GM19468 (cell line): ENCODE data around the gene DPF3.

Source experiments
- ATAC-seq: cut with Tn5 transposase; IDR thresholded peaks from one replicate; pipeline ENCODE4 v1.9.1; 2021; ENCODE audit warnings: mild to moderate bottlenecking, moderate library complexity, moderate number of reproducible peaks; ENCODE audit not compliant: unreplicated experiment; ENCODE audit errors: extremely low read depth

DPF3 gene

GRCh38 chr14:72845683-72846082 is 48.2 kb downstream of the DPF3 start:
- no peak for ATAC-seq

DNA sequence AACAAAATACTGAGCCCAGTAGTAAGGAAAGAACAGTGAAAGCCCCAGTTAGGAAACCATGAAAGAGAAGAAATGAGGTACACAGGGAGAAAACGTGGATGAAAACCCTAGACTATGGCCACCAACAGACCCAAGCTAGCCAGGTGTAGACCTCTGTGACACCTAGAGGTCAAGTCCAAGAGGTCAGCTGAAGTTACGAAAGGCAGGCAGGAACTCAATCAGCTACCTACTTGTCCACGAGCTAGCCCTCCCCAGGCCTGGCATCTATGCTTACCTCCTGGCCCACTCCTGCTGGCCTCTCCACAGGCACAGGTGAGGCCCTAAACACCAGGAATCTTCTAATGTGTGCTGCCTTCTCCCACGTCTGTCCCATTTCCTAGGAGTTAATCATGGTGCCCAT is 48.7 kb downstream of the DPF3 start:
- ATAC-seq: no peak

GRCh38 chr14:72844524-72844923 is 49.4 kb downstream of the DPF3 start:
- ATAC-seq: no peak

- ATAC-seq: no peak
Measured at GRCh38 chr14:72839753-72840607, 53.9 kb downstream of the DPF3 start.

DNA sequence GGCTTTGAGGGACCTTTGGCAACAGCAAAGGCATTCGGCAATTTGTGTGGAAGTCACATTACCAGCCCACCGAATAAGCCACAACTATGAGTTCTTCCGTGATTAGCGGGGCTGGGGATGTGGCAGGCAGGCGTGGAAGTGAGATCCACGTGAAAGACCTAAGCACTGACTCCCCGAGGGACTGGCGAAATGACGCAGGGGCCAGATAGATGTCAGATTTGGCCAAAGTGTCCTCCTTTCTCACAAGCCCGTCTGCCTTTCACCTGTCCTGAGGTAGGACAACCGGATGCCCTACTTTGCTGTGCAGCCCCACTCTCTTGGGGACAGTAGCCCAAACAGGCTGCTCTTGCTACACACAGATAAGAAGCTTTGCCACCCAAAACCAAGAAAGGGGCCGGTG is 54.5 kb downstream of the DPF3 start:
- no peak for ATAC-seq

GRCh38 chr14:72836085-72836484 is 57.8 kb downstream of the DPF3 start:
- ATAC-seq: no peak

DNA sequence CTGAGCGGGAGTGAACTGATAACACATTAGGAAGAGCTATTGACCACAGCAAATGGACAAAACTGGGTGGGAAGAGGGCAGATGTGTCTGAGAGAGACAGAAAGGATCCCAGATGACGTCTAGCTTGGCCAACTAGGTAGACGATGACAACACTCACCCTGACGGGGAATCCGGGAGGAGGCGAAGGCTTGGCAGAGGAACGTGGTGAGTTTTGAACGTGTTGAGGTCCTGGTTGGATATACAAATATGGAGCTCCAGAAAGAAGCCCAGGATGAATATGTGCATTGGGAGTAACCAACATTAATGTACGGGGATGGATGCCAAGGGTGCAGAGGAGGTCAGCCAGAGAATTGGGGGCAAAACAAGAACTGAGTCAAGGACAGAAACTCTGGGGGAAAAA is 60.7 kb downstream of the DPF3 start:
- ATAC-seq: no peak

DNA sequence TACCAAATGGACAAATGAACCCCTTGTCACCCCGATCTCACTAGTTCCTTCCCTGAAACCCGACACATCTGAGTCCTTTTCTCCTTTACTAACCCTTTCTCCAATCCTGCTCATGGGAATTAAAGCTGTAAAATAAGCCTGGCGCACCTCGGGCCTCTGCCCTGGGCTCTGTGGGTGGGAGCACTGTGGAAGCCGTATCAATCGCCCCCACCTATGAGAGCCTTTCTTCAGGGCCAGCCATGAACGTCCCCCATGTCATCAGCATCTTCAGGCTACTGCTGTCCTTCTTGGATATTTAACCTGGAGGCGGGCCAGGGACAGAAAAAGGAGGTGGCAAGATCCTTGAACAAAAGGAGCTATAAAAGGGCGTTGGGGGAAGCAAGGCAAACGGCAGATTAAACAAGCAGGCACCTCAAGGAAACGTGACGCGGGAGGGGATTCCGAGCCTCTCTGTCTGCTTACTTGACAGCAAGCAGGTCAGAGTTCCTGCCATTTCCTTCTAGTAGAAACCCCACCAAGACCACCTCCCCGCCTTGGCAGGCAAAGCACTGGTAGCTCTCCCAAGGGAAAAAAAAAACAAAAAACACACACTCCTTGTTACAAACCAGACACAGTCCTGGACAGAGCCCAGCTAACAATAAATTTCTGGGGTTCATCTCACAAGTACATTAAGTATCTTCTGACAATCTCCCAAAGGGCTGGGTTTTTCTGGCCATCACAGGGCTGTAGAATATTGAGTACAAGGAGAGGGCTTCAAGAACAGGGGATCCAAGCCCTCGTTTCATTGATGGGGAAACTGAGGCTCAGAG is 62.9 kb downstream of the DPF3 start:
- no peak for ATAC-seq

DNA sequence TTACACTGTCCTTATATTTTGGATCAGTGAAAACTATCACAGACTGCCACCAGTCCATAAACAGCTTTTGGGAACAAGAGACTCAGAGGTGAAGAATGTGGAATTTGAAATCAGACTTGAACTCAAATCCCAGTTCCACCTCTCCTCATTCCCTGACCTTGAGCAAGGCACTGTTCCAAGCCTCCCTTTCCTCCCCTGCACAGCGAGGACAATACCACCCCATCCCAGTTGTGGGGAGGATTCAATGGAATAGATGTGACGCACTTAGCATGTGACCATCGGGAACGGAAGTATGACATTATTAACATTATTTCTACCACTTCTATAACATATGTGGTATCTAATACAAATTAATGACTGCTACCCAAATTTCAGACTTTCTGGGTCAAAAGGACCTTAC is 63.5 kb downstream of the DPF3 start:
- no peak for ATAC-seq

- ATAC-seq: no peak
Measured at GRCh38 chr14:72828604-72829003, 65.3 kb downstream of the DPF3 start.

- ATAC-seq: no peak
Measured at GRCh38 chr14:72826039-72826438, 67.9 kb downstream of the DPF3 start.

GRCh38 chr14:72825486-72825885 is 68.4 kb downstream of the DPF3 start:
- ATAC-seq: no peak

DNA sequence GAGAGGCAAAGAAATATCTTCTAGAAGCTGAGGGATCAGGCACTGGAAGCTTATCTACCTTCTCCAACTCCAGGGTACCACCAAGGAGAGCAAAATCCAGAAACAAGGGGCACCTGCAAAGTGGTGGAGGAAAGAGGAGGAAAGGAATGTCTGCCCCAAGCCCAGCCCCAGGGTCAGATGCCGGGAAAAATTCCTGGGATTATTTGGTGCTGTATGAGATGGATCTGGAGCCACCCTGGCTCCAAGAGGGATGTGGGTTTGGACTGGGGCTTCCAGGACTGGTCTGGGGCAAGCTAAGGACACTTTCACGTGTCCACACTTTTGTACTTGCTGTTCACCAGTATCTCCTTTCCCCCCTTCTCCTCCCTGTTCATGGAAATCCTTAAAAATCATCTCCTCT is 69.8 kb downstream of the DPF3 start:
- ATAC-seq: no peak

- no peak for ATAC-seq
Measured at GRCh38 chr14:72822946-72823611, 70.8 kb downstream of the DPF3 start.

DNA sequence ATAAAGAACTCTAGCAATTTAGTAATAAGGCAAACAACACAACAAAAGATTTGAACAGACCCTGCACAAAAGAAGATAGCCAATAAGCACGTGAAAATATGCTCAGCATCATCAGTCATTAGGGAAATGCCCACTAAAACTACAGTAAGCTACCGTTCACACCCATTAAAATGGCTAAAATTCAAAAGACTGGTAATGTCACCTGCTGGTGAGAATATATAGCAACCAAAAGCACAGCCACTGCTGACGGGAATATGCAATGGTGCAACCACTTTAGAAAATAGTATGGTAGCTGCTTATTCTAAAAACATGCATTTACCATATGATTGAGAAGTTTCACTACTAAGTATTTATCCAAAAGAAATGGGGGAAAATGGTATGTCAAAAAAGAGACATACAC is 74.9 kb downstream of the DPF3 start:
- ATAC-seq: no peak

GRCh38 chr14:72816287-72816686 is 77.6 kb downstream of the DPF3 start:
- ATAC-seq: no peak

GRCh38 chr14:72815430-72815829 is 78.5 kb downstream of the DPF3 start:
- no peak for ATAC-seq

GRCh38 chr14:72812292-72812851 is 81.5 kb downstream of the DPF3 start:
- no peak for ATAC-seq

GRCh38 chr14:72810201-72810600 is 83.7 kb downstream of the DPF3 start:
- ATAC-seq: no peak

- ATAC-seq: no peak
Measured at GRCh38 chr14:72809063-72809462, 84.8 kb downstream of the DPF3 start.

GRCh38 chr14:72808564-72808963 is 85.3 kb downstream of the DPF3 start:
- ATAC-seq: no peak
